GM06990 (cell line): Measurements from ENCODE around the gene NIN.
A peak's percentile ranks its signal among the peaks of the same experiment; 100 is the strongest.

ENCODE experiments used
- DNase-seq: peaks from one replicate; pipeline ENCODE4 v3.0.0-alpha.2; 2011; ENCODE audit not compliant: insufficient read length; ENCODE audit errors: extremely low read depth
- H3K27me3 ChIP-seq: replicated peaks from 2 replicates; pipeline ENCODE4 v1.6.0; 2011; ENCODE audit warnings: low read length; ENCODE audit not compliant: control insufficient read depth, insufficient read depth
- H3K36me3 ChIP-seq: 2 replicates; pipeline ENCODE4 v1.5.1; 2011; ENCODE audit warnings: low read length; ENCODE audit not compliant: control insufficient read depth, insufficient read depth
- H3K4me3 ChIP-seq: replicated peaks from 2 replicates; pipeline ENCODE4 v1.5.1; 2011; ENCODE audit warnings: low read depth, mild to moderate bottlenecking, control low read depth, low read length
- CTCF ChIP-seq: IDR thresholded peaks from 2 replicates; pipeline ENCODE4 v1.5.1; 2011; ENCODE audit warnings: low read length, control low read depth, mild to moderate bottlenecking, inconsistent platforms; ENCODE audit not compliant: insufficient read depth, poor library complexity, severe bottlenecking

The NIN gene

GRCh38 chr14:50859296-50859624 is 28.3 kb upstream of the NIN start:
- Histone ChIP-seq H3K27me3 (no peaks in the 10 kb centered on the region), H3K36me3 (no peaks in the 10 kb centered on the region), H3K4me3 (peak overlapping the region; percentile 64; the same call in 1 of the 2 replicates)
- DNase-seq: no peak
- no peak for TF ChIP-seq CTCF

- H3K27me3 ChIP-seq: no peaks in the 10 kb centered on the region
- H3K4me3 ChIP-seq: no peak overlapping the region
- no peaks in the 10 kb centered on the region for H3K36me3 ChIP-seq
- no peak for DNase-seq
- TF ChIP-seq CTCF: no peak
Observed at GRCh38 chr14:50856660-50857059, 25.7 kb upstream of the NIN start.

GRCh38 chr14:50855558-50855957 is 24.6 kb upstream of the NIN start:
- no peak overlapping the region for H3K4me3 ChIP-seq
- H3K27me3 ChIP-seq: no peaks in the 10 kb centered on the region
- no peak for TF ChIP-seq CTCF
- H3K36me3 ChIP-seq: no peaks in the 10 kb centered on the region
- DNase-seq: no peak

GRCh38 chr14:50854521-50854920 is 23.6 kb upstream of the NIN start:
- Histone ChIP-seq H3K27me3 (no peaks in the 10 kb centered on the region), H3K4me3 (no peak overlapping the region), H3K36me3 (no peaks in the 10 kb centered on the region)
- no peak for DNase-seq
- no peak for TF ChIP-seq CTCF

GRCh38 chr14:50853891-50854290 is 22.9 kb upstream of the NIN start:
- no peak for DNase-seq
- Histone ChIP-seq H3K4me3 (no peak overlapping the region), H3K36me3 (no peaks in the 10 kb centered on the region), H3K27me3 (no peaks in the 10 kb centered on the region)
- TF ChIP-seq CTCF: no peak

- Histone ChIP-seq H3K4me3 (no peak overlapping the region), H3K36me3 (no peaks in the 10 kb centered on the region), H3K27me3 (no peaks in the 10 kb centered on the region)
- DNase-seq: no peak
- no peak for TF ChIP-seq CTCF
Observed at GRCh38 chr14:50846226-50846880, 15.4 kb upstream of the NIN start.
